ENCODE data around the gene EFCAB5. TPM values are rescaled to one million over a fixed set of nuclear protein-coding genes. Genes with fewer than 3 reads are reported as not detected.

Gene EFCAB5
- total RNA-seq, 1 donor from 2014 or later, result 1.00 TPM

GRCh38 chr17:29968271-29968670, 26.8 kb downstream of the EFCAB5 start:
- TF ChIP-seq CTCF (IDR thresholded peaks at IDR 0.05; ENCODE audit: insufficient read depth, low read depth, low read length) (no peak), EZH2 (IDR thresholded peaks at IDR 0.05; ENCODE audit: insufficient read depth, low read length) (no peak)
- Mint-ChIP-seq H3K4me3 (ENCODE audit: unreplicated experiment) (no peak overlapping the region), H3K27ac (ENCODE audit: unreplicated experiment) (no peak overlapping the region), H3K4me1 (ENCODE audit: low read depth, unreplicated experiment) (no peaks in the 10 kb centered on the region), H3K36me3 (ENCODE audit: low read depth, unreplicated experiment) (peaks cover 2% of the 10 kb centered on the region), H3K9me3 (ENCODE audit: unreplicated experiment) (peaks cover 5% of the 10 kb centered on the region), H3K27me3 (ENCODE audit: low read depth, unreplicated experiment) (no peaks in the 10 kb centered on the region)
- DNase-seq (ENCODE audit: low read depth) (peak; percentile 14), FAIRE-seq (no peak)
- Histone ChIP-seq H3K9ac (ENCODE audit: low read length) (no peak overlapping the region), H3K36me3 (ENCODE audit: insufficient read depth, low read length) (no peaks in the 10 kb centered on the region), H3K4me1 (ENCODE audit: insufficient read depth, low read length) (no peaks in the 10 kb centered on the region), H3K79me2 (ENCODE audit: insufficient read depth, low read length) (no peaks in the 10 kb centered on the region), H3K27me3 (ENCODE audit: insufficient read depth, low read length) (no peaks in the 10 kb centered on the region), H3K4me3 (ENCODE audit: insufficient read depth, low read depth, low read length) (no peak overlapping the region), H3K9me3 (ENCODE audit: insufficient read depth, low read depth, low read length) (no peaks in the 10 kb centered on the region), H3K4me2 (ENCODE audit: low read length) (no peak overlapping the region), H2AFZ (ENCODE audit: low read depth, low read length) (no peak overlapping the region), H3K27ac (ENCODE audit: low read depth, low read length) (no peak overlapping the region), H4K20me1 (ENCODE audit: insufficient read depth, low read length) (no peaks in the 10 kb centered on the region)

- Mint-ChIP-seq H3K4me3 (ENCODE audit: unreplicated experiment) (no peak overlapping the region), H3K4me1 (ENCODE audit: low read depth, unreplicated experiment) (no peaks in the 10 kb centered on the region), H3K36me3 (ENCODE audit: low read depth, unreplicated experiment) (no peaks in the 10 kb centered on the region), H3K9me3 (ENCODE audit: unreplicated experiment) (no peaks in the 10 kb centered on the region), H3K27me3 (ENCODE audit: low read depth, unreplicated experiment) (no peaks in the 10 kb centered on the region), H3K27ac (ENCODE audit: unreplicated experiment) (no peak overlapping the region)
- H3K4me1 ChIP-seq (ENCODE audit: insufficient read depth, low read length), result no peaks in the 10 kb centered on the region
- H4K20me1 ChIP-seq (ENCODE audit: insufficient read depth, low read length), result no peaks in the 10 kb centered on the region
- no peak overlapping the region for H2AFZ ChIP-seq (ENCODE audit: low read depth, low read length)
- H3K4me2 ChIP-seq (ENCODE audit: low read length), result no peak overlapping the region
- no peak overlapping the region for H3K9ac ChIP-seq (ENCODE audit: low read length)
- FAIRE-seq (no peak), DNase-seq (ENCODE audit: low read depth) (no peak)
- H3K9me3 ChIP-seq (ENCODE audit: insufficient read depth, low read depth, low read length), result no peaks in the 10 kb centered on the region
- no peaks in the 10 kb centered on the region for H3K27me3 ChIP-seq (ENCODE audit: insufficient read depth, low read length)
- TF ChIP-seq EZH2 (IDR thresholded peaks at IDR 0.05; ENCODE audit: insufficient read depth, low read length) (no peak), CTCF (IDR thresholded peaks at IDR 0.05; ENCODE audit: insufficient read depth, low read depth, low read length) (no peak)
- H3K36me3 ChIP-seq (ENCODE audit: insufficient read depth, low read length), result no peaks in the 10 kb centered on the region
- no peak overlapping the region for H3K27ac ChIP-seq (ENCODE audit: low read depth, low read length)
- H3K4me3 ChIP-seq (ENCODE audit: insufficient read depth, low read depth, low read length), result no peak overlapping the region
- no peaks in the 10 kb centered on the region for H3K79me2 ChIP-seq (ENCODE audit: insufficient read depth, low read length)
These were observed 30.8 kb downstream of the EFCAB5 start for GRCh38 chr17:29972277-29972676.

- Mint-ChIP-seq H3K27ac (ENCODE audit: unreplicated experiment) (no peak overlapping the region), H3K4me1 (ENCODE audit: low read depth, unreplicated experiment) (no peaks in the 10 kb centered on the region), H3K9me3 (ENCODE audit: unreplicated experiment) (no peaks in the 10 kb centered on the region), H3K27me3 (ENCODE audit: low read depth, unreplicated experiment) (no peaks in the 10 kb centered on the region), H3K36me3 (ENCODE audit: low read depth, unreplicated experiment) (no peaks in the 10 kb centered on the region), H3K4me3 (ENCODE audit: unreplicated experiment) (no peak overlapping the region)
- Histone ChIP-seq H2AFZ (ENCODE audit: low read depth, low read length) (no peak overlapping the region), H4K20me1 (ENCODE audit: insufficient read depth, low read length) (no peaks in the 10 kb centered on the region), H3K27ac (ENCODE audit: low read depth, low read length) (no peak overlapping the region), H3K36me3 (ENCODE audit: insufficient read depth, low read length) (no peaks in the 10 kb centered on the region), H3K9me3 (ENCODE audit: insufficient read depth, low read depth, low read length) (no peaks in the 10 kb centered on the region), H3K4me2 (ENCODE audit: low read length) (no peak overlapping the region), H3K4me1 (ENCODE audit: insufficient read depth, low read length) (no peaks in the 10 kb centered on the region), H3K79me2 (ENCODE audit: insufficient read depth, low read length) (no peaks in the 10 kb centered on the region), H3K9ac (ENCODE audit: low read length) (no peak overlapping the region), H3K27me3 (ENCODE audit: insufficient read depth, low read length) (no peaks in the 10 kb centered on the region), H3K4me3 (ENCODE audit: insufficient read depth, low read depth, low read length) (no peak overlapping the region)
- DNase-seq (ENCODE audit: low read depth) (no peak), FAIRE-seq (no peak)
- TF ChIP-seq CTCF (IDR thresholded peaks at IDR 0.05; ENCODE audit: insufficient read depth, low read depth, low read length) (no peak), EZH2 (IDR thresholded peaks at IDR 0.05; ENCODE audit: insufficient read depth, low read length) (no peak)
These were observed 31.6 kb downstream of the EFCAB5 start for GRCh38 chr17:29973005-29973404.

Measured in astrocyte (in vitro differentiated cells and primary cell).